Measurements from ENCODE around the gene EFNA4.

Gene EFNA4

GRCh38 chr1:155083052-155083541 is 19.6 kb downstream of the EFNA4 start:
- H3K4me3 ChIP-seq (ENCODE audit: low read length): no peak overlapping the region
- no peak for DNase-seq (ENCODE audit: low read depth, low spot score)

GRCh38 chr1:155083865-155084721 is 20.6 kb downstream of the EFNA4 start:
- peak overlapping the region; percentile 75 for H3K4me3 ChIP-seq (ENCODE audit: low read length)
- DNase-seq (ENCODE audit: low read depth, low spot score): no peak

- peak overlapping the region; percentile 75 for H3K4me3 ChIP-seq (ENCODE audit: low read length)
- DNase-seq (ENCODE audit: low read depth, low spot score): peak; percentile 91
Observed at GRCh38 chr1:155084722-155085503, 21.4 kb downstream of the EFNA4 start.

- peak overlapping the region; percentile 75 for H3K4me3 ChIP-seq (ENCODE audit: low read length)
- no peak for DNase-seq (ENCODE audit: low read depth, low spot score)
Observed at GRCh38 chr1:155085504-155086127, 22.1 kb downstream of the EFNA4 start.

GRCh38 chr1:155086128-155086741 is 22.7 kb downstream of the EFNA4 start:
- DNase-seq (ENCODE audit: low read depth, low spot score): no peak
- H3K4me3 ChIP-seq (ENCODE audit: low read length): peak overlapping the region; percentile 75

GRCh38 chr1:155086856-155087535 is 23.5 kb downstream of the EFNA4 start:
- no peak overlapping the region for H3K4me3 ChIP-seq (ENCODE audit: low read length)
- no peak for DNase-seq (ENCODE audit: low read depth, low spot score)

- H3K4me3 ChIP-seq (ENCODE audit: low read length): peak overlapping the region; percentile 2; the same call in 1 of the 2 replicates
- DNase-seq (ENCODE audit: low read depth, low spot score): peak; percentile 64
Observed at GRCh38 chr1:155091071-155092051, 27.8 kb downstream of the EFNA4 start.

GRCh38 chr1:155092131-155092530 is 28.6 kb downstream of the EFNA4 start:
- no peak for DNase-seq (ENCODE audit: low read depth, low spot score)
- no peak overlapping the region for H3K4me3 ChIP-seq (ENCODE audit: low read length)

GRCh38 chr1:155092641-155093040 is 29.1 kb downstream of the EFNA4 start:
- no peak overlapping the region for H3K4me3 ChIP-seq (ENCODE audit: low read length)
- DNase-seq (ENCODE audit: low read depth, low spot score): no peak

- DNase-seq (ENCODE audit: low read depth, low spot score): no peak
- no peak overlapping the region for H3K4me3 ChIP-seq (ENCODE audit: low read length)
Observed at GRCh38 chr1:155093911-155094621, 30.5 kb downstream of the EFNA4 start.

- DNase-seq (ENCODE audit: low read depth, low spot score): no peak
- H3K4me3 ChIP-seq (ENCODE audit: low read length): no peak overlapping the region
Observed at GRCh38 chr1:155094622-155094948, 31.0 kb downstream of the EFNA4 start.

- no peak for DNase-seq (ENCODE audit: low read depth, low spot score)
Observed at GRCh38 chr1:155099331-155099730, 35.8 kb downstream of the EFNA4 start.

GRCh38 chr1:155103325-155103724 is 39.8 kb downstream of the EFNA4 start:
- no peak overlapping the region for H3K4me3 ChIP-seq (ENCODE audit: low read length)
- no peak for DNase-seq (ENCODE audit: low read depth, low spot score)

More at GRCh38 chr1:155099331-155099730, 35.8 kb downstream of the EFNA4 start:
- no peak overlapping the region for H3K4me3 ChIP-seq (ENCODE audit: low read length)

GRCh38 chr1:155104605-155105534 is 41.3 kb downstream of the EFNA4 start:
- H3K4me3 ChIP-seq (ENCODE audit: low read length): no peak overlapping the region
- no peak for DNase-seq (ENCODE audit: low read depth, low spot score)

- no peak for DNase-seq (ENCODE audit: low read depth, low spot score)
- H3K4me3 ChIP-seq (ENCODE audit: low read length): no peak overlapping the region
Observed at GRCh38 chr1:155105604-155106011, 42.1 kb downstream of the EFNA4 start.

GRCh38 chr1:155106862-155107261 is 43.3 kb downstream of the EFNA4 start:
- no peak overlapping the region for H3K4me3 ChIP-seq (ENCODE audit: low read length)
- no peak for DNase-seq (ENCODE audit: low read depth, low spot score)
